OCI-LY7 (cell line): ENCODE measurements around the gene ADPRHL1.

Experiments used
- EZH2phosphoT487 ChIP-seq: fragments of 200-600 bp; sonication (generic); IDR thresholded peaks from 2 replicates; pipeline ENCODE4 v1.6.1; 2018; ENCODE audit warnings: low read depth, borderline replicate concordance, mild to moderate bottlenecking, mixed run types, antibody characterized with exemption, low read length, moderate library complexity, mixed read lengths
- TF ChIP-seq, protein P1 (sequence below): fragments of 200-600 bp; sonication (generic); conservative IDR thresholded peaks from 2 replicates; pipeline ENCODE4 v1.5.1; 2014; ENCODE audit warnings: mild to moderate bottlenecking, antibody characterized with exemption, low read length, moderate library complexity, mixed read lengths

DNA sequence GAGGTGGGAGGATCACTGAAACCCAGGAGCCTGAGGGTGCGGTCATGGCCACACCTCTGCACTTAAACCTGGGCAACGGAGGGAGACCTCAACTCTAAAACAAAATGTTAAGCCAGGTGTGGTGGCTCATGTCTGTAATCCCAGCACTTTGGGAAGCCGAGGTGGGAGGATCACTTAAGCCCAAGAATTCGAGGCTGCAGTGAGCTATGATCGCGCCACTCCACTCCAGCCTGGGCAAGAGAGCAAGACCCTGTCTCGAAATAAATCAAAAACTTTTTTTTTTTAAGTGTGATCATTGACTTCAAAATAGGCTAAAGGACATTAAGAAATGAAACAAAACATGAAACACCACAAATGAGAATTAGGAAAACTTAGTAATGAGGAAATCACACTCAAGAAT, 16.3 kb upstream of the ADPRHL1 start:
- TF ChIP-seq, protein P1, sequence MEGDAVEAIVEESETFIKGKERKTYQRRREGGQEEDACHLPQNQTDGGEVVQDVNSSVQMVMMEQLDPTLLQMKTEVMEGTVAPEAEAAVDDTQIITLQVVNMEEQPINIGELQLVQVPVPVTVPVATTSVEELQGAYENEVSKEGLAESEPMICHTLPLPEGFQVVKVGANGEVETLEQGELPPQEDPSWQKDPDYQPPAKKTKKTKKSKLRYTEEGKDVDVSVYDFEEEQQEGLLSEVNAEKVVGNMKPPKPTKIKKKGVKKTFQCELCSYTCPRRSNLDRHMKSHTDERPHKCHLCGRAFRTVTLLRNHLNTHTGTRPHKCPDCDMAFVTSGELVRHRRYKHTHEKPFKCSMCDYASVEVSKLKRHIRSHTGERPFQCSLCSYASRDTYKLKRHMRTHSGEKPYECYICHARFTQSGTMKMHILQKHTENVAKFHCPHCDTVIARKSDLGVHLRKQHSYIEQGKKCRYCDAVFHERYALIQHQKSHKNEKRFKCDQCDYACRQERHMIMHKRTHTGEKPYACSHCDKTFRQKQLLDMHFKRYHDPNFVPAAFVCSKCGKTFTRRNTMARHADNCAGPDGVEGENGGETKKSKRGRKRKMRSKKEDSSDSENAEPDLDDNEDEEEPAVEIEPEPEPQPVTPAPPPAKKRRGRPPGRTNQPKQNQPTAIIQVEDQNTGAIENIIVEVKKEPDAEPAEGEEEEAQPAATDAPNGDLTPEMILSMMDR, result no peak
- TF ChIP-seq EZH2phosphoT487, result no peak
